GM12865 (cell line): ENCODE data around the gene ST3GAL4.

Source experiments
- DNase-seq: peaks from one replicate; pipeline ENCODE4 v3.0.0; 2010; ENCODE audit warnings: low read depth
- H3K4me3 ChIP-seq: 2 replicates; pipeline ENCODE4 v1.5.1; 2011; ENCODE audit warnings: mild to moderate bottlenecking, low read depth, low read length, control low read depth
- TF ChIP-seq, protein P1 (sequence below): IDR thresholded peaks from 2 replicates; pipeline ENCODE4 v1.5.1; 2011; ENCODE audit warnings: low read length, control low read depth, low read depth, inconsistent platforms; ENCODE audit not compliant: insufficient read depth; ENCODE audit errors: missing control alignments

Gene ST3GAL4

DNA sequence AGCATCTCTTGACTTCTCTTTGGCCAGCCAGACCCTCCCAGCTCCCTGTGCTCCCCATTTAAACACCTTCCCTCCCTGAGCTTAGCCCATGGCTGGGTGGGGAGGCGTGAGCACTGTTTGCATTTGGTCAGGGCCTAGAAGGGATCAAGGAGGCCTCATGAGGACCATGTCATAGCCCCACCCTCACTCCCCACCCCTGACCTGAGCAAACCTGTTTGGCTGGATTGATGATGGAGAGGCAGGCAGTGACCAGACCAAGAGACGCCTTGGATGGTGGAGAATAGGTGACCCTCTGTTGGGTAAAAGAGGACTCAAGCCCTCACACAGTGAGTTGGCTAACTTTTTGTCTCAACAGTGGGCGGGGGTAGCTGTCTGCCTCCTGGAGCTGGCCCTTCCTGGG, 49.9 kb downstream of the ST3GAL4 start:
- no peak for DNase-seq
- no peak overlapping the region for H3K4me3 ChIP-seq
- TF ChIP-seq, protein P1, sequence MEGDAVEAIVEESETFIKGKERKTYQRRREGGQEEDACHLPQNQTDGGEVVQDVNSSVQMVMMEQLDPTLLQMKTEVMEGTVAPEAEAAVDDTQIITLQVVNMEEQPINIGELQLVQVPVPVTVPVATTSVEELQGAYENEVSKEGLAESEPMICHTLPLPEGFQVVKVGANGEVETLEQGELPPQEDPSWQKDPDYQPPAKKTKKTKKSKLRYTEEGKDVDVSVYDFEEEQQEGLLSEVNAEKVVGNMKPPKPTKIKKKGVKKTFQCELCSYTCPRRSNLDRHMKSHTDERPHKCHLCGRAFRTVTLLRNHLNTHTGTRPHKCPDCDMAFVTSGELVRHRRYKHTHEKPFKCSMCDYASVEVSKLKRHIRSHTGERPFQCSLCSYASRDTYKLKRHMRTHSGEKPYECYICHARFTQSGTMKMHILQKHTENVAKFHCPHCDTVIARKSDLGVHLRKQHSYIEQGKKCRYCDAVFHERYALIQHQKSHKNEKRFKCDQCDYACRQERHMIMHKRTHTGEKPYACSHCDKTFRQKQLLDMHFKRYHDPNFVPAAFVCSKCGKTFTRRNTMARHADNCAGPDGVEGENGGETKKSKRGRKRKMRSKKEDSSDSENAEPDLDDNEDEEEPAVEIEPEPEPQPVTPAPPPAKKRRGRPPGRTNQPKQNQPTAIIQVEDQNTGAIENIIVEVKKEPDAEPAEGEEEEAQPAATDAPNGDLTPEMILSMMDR, result no peak

DNA sequence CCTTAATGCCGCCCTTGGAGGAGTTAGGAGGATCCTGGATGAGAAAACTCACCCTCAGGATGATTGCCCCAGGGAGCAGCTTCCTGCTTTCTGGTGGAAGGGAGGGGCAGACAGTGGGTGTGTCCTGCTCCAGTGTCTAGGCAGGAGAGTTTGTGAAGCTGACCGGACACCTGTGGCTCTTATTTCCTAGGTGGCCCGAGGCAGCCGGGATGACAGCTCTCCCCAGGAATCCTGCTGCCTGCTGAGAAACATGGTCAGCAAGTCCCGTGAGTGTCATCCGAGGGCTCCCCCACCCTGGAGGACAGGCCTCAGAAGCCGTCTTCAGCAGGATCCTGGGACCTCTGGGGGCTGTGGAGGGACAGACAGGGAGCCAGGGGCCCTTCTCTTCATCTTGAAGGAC, 50.4 kb downstream of the ST3GAL4 start:
- no peak overlapping the region for H3K4me3 ChIP-seq
- no peak for DNase-seq
- TF ChIP-seq, protein P1, result no peak

DNA sequence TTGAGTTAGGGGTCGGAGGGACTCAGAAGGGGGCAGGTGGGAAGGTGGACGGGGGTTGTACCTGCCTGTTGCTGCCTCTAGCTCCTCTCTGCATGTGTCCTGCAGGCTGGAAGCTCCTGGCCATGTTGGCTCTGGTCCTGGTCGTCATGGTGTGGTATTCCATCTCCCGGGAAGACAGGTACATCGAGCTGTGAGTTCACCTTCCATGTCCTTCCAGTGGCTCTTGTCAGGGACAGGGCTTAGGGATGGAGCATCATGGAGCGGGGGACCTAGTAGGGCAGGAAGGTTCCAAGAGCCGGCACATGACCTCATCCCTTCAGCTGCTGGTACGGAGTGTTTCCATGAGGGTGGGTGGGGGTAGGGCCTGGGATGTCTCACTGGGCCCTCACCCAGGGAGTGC, 50.9 kb downstream of the ST3GAL4 start:
- TF ChIP-seq, protein P1, result no peak
- DNase-seq, result no peak
- no peak overlapping the region for H3K4me3 ChIP-seq

- H3K4me3 ChIP-seq, result no peak overlapping the region
- DNase-seq, result no peak
- TF ChIP-seq, protein P1, result no peak
Measured at GRCh38 chr11:126407101-126407521, 51.6 kb downstream of the ST3GAL4 start.

GRCh38 chr11:126407682-126408288, 52.3 kb downstream of the ST3GAL4 start:
- no peak for DNase-seq
- TF ChIP-seq, protein P1, result no peak
- H3K4me3 ChIP-seq, result no peak overlapping the region

DNA sequence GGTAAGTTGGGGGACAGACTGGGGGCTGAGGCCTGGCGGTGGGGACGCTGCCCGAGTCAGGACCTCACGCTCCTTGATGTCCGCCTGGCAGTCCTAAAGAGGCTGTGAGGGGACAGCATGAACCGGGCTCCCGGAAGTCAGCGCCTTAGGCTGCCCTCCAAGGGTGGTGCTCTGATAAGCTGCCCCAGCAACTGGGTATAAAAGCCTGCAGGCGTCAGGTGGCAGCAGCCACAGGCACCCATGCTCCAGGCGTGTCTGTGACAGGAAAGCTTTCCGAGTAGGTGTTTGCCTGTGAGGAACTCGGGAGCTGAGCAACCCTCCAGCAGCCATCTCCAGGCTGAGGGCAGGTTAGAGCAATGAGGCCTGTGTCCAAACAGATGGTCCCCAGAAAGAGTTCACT, 53.0 kb downstream of the ST3GAL4 start:
- TF ChIP-seq, protein P1, result no peak
- H3K4me3 ChIP-seq, result no peak overlapping the region
- DNase-seq, result no peak
